Measurements from ENCODE around the gene NCS1.

The NCS1 gene

DNA sequence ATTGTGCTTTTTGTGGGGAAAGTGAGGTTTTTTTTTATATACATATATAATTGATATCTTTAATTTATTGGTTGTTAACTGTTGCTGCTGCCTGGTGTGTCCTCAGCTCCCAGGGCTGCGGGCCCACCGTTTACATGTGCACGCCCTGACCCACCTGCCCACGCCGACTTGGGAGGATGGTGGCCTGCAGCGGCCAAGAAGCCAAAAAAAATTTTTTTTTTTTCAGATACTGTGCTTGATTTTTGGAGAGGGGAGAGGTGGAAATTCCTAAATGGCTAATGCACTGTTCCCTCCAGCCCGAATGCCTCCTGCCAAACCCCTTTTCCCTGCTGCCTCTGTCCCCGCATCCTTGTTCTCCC, 61.4 kb downstream of the NCS1 start:
- no peak overlapping the region for H3K4me3 ChIP-seq (replicated peaks; ENCODE audit: low read depth, low read length)

DNA sequence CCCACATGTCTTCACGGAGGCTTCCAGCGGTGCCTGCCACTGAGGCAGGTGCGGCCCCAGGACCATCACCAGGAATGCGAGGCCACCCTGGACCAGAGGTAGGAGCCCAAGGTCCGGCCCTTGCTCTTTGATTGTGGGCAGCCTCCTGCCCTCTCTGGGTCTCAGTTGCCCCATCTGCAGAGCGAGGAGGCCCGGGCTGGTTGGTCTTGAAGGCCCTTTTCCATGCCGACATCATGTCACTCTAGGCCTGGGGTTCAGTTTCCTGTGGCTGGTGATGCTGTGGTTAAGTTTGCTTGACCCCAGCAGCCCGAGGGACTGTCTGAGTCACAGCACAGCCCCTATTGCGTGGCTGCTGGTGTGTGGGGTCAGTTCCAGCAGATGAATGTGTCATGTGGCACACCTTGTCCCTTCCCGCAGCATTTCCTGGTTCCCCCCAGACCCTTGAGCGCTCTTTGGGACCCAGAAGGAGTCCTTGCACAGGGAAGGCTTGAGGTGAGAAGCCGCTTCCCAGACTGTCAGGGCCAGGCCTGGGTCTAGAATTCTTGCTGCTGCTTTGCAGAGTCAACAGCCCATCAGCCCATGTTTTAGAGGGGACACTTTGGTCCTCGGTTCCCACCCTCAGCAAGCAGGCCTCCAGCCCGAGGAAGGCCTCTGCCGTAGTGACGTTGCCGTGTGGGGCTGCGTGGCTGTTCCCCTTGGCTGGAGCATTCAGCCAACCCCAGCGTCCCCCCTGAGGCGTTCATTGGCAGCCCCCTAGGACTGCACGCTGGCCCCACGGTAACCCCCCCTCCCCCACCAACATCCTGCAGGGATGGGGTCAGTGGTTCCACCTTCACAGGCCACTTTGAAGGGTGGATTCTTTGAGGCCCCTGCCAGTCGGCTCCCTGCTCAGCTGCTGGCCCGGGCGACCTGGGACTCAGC, 62.4 kb downstream of the NCS1 start:
- TF ChIP-seq, protein P1, sequence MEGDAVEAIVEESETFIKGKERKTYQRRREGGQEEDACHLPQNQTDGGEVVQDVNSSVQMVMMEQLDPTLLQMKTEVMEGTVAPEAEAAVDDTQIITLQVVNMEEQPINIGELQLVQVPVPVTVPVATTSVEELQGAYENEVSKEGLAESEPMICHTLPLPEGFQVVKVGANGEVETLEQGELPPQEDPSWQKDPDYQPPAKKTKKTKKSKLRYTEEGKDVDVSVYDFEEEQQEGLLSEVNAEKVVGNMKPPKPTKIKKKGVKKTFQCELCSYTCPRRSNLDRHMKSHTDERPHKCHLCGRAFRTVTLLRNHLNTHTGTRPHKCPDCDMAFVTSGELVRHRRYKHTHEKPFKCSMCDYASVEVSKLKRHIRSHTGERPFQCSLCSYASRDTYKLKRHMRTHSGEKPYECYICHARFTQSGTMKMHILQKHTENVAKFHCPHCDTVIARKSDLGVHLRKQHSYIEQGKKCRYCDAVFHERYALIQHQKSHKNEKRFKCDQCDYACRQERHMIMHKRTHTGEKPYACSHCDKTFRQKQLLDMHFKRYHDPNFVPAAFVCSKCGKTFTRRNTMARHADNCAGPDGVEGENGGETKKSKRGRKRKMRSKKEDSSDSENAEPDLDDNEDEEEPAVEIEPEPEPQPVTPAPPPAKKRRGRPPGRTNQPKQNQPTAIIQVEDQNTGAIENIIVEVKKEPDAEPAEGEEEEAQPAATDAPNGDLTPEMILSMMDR (IDR thresholded peaks at IDR 0.05; ENCODE audit: low read length, missing control alignments) = no peak
- H3K4me3 ChIP-seq (replicated peaks; ENCODE audit: low read depth, low read length) = no peak overlapping the region
- peak; percentile 17 for DNase-seq (ENCODE audit: low read depth)

More for the DNA sequence above, 61.4 kb downstream of the NCS1 start:
- TF ChIP-seq, protein P1 (IDR thresholded peaks at IDR 0.05; ENCODE audit: low read length, missing control alignments) = no peak
- no peak for DNase-seq (ENCODE audit: low read depth)

DNA sequence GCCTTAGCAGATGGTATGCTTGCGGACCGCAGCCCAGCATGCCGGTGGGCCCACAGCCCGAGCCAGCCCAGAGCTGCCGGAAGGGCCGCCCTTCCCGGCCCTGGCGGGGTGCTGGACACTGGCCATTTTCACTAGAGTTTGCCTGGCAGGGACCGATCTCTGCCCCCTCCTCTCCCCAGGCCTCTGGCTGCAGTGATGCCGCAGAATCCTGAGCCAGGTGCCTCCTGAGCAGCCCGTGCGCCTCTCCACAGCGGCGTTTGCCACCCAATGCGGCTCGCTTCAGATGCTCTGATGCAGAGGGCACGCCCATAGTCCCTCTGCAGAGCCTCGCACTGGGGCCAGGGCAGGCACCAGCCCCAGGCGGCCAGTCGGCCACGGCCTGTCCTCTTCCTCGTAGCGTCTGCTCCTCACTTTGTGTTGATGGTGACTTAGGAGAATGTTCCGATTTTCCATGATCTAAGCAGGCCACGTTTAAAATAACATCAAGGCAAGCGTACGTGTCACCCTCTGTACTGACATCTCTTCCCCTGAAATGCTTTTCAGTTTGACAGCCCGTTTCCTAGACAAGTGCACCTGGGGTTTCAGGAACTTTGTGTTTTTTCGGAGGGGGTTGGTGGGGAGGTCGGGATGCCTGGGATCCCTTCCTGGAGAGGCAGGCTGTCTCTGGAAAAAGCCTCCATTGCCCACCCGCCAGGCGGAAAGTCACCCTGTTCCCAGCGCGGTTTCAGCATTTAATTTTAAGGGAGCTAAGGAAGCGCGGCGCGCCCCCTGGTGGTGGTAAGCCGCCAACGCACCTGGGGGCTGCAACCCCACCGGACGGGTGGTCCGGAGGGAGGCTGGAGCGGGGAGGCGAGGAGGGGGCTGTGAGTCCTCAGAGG, 63.6 kb downstream of the NCS1 start:
- peak; percentile 61 for DNase-seq (ENCODE audit: low read depth)
- no peak overlapping the region for H3K4me3 ChIP-seq (replicated peaks; ENCODE audit: low read depth, low read length)
- TF ChIP-seq, protein P1 (IDR thresholded peaks at IDR 0.05; ENCODE audit: low read length, missing control alignments) = peak; percentile 87

DNA sequence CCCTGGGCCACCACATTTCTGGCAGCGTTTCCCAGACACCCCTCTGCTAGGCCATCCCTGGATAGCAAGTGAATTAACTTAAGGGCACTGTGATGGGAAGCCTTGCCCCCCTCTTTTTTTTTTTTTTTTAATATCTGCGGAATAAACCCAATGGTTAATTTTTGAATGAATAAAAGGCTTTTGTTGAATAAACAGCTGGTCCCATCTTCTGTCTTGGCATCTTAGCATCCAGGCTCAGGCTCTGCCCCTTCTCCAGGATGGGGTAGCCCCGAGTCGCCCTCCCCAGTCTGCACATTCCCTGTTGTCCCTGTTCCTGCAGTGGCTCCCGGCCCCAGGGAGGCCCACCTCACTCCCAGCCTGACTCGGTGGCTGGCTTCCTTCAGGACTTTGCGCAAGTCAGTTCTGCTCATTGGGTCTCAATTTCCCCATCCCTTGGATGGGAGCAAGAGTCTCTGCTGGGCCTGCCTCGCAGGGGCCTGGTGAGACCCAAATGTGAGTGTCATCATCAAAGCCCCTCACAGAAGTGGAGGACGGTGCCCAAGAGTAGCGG, 64.3 kb downstream of the NCS1 start:
- TF ChIP-seq, protein P1 (IDR thresholded peaks at IDR 0.05; ENCODE audit: low read length, missing control alignments) = no peak
- H3K4me3 ChIP-seq (replicated peaks; ENCODE audit: low read depth, low read length) = no peak overlapping the region
- DNase-seq (ENCODE audit: low read depth) = no peak

- TF ChIP-seq, protein P1 (IDR thresholded peaks at IDR 0.05; ENCODE audit: low read length, missing control alignments) = no peak
- DNase-seq (ENCODE audit: low read depth) = no peak
- H3K4me3 ChIP-seq (replicated peaks; ENCODE audit: low read depth, low read length) = no peak overlapping the region
Measured at GRCh38 chr9:130237076-130237475, 64.9 kb downstream of the NCS1 start.

DNA sequence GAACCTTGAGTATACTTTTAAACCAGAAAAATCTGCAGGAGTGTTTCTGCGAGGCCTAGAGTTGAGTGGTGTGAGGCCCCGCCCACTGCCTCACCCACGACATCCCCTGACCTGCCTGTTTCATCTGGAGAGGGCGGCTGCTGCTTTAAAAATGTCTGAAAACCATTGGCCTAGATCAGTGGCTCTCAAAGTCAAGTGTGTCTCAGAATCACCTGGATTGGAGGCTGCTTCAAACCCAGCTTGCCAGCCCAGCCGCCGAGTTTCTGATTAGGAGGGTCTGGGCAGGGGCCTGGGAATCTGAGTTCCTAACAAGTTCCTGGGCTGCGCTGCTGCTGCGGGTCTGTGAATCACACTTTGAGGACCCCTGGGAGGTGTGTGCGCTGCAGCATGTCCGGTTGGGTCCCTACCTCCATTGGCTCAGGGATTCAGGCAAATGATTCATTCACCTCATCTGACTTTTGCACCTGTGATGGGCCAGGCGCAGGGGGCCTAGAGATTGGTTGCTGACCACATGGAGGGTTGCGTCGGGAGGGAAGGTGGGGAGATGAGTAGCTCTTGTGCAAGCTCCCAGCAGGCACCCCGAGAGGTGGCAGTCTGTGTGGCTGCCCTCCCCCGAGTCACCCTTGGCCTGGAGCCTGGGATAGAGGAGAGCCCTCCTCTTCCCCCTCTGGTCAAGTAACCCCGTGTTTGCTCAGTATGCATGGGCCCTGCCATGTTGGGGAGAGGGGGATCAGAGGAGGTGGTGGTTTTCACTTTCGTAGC, 65.7 kb downstream of the NCS1 start:
- H3K4me3 ChIP-seq (replicated peaks; ENCODE audit: low read depth, low read length) = no peak overlapping the region
- TF ChIP-seq, protein P1 (IDR thresholded peaks at IDR 0.05; ENCODE audit: low read length, missing control alignments) = no peak
- DNase-seq (ENCODE audit: low read depth) = no peak
